OCI-LY7 (cell line): Measurements from ENCODE around the gene VIPR2.

ENCODE experiments used
- EZH2phosphoT487 ChIP-seq: fragments of 200-600 bp; sonication (generic); IDR thresholded peaks from 2 replicates; pipeline ENCODE4 v1.6.1; 2018; ENCODE audit warnings: low read depth, borderline replicate concordance, mild to moderate bottlenecking, mixed run types, antibody characterized with exemption, low read length, moderate library complexity, mixed read lengths
- TF ChIP-seq, protein P1 (sequence below): fragments of 200-600 bp; sonication (generic); conservative IDR thresholded peaks from 2 replicates; pipeline ENCODE4 v1.5.1; 2014; ENCODE audit warnings: mild to moderate bottlenecking, antibody characterized with exemption, low read length, moderate library complexity, mixed read lengths

DNA sequence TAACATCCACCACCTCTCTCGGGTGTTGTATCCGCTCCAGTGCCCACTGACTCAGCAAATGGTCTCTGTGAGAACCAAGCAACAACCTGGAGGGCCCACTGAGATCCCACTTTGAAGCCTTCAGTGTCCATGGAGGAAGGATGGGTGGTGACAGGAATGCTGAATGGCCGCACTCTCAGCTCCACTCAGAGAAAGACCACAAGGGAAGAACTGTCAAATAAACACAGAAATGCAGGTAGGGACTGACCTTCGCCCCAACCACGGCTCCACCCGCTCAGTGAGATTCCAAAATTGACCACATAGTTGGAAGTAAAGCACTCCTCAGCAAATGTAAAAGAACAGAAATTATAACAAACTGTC lies 65.8 kb downstream of the VIPR2 start:
- TF ChIP-seq, protein P1, sequence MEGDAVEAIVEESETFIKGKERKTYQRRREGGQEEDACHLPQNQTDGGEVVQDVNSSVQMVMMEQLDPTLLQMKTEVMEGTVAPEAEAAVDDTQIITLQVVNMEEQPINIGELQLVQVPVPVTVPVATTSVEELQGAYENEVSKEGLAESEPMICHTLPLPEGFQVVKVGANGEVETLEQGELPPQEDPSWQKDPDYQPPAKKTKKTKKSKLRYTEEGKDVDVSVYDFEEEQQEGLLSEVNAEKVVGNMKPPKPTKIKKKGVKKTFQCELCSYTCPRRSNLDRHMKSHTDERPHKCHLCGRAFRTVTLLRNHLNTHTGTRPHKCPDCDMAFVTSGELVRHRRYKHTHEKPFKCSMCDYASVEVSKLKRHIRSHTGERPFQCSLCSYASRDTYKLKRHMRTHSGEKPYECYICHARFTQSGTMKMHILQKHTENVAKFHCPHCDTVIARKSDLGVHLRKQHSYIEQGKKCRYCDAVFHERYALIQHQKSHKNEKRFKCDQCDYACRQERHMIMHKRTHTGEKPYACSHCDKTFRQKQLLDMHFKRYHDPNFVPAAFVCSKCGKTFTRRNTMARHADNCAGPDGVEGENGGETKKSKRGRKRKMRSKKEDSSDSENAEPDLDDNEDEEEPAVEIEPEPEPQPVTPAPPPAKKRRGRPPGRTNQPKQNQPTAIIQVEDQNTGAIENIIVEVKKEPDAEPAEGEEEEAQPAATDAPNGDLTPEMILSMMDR, result no peak
- no peak for TF ChIP-seq EZH2phosphoT487
